IPS DF 19.7 (cell line): ENCODE measurements around the gene TCEA2.

Experiments used
- DNase-seq: peaks from one replicate; pipeline ENCODE4 v3.0.0-alpha.2; 2013; ENCODE audit warnings: low read depth, low spot score

TCEA2 gene

DNA sequence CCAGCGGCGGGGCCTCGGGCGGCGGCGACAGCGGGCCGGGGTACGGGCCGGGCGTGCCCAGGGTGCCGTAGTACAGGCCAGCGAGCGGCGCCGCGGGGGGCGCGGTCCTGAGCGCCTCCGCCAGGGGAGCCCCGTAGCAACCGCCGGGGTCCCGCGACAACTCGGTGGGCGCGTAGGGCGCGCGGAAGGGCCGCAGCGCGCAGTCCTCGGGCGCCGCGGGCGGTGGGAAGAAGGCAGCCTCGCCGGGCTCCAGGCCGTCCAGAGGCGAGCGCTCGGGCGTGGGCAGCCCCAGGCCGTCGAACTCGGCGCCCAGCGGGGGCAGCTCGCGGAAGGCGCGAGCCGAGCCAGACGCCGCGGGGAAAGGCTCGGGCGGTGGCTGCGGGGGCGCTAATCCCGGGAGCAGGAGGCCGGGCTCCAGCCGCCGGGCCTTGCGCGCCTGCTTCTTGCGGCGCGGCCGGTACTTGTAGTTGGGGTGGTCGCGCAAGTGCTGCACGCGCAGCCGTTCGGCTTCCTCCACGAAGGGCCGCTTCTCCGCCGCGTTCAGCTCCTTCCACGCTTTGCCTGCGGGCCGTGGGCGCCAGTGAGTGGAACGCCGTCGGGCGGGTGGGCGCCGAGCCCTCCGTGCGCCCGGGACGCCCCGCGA is 14.5 kb upstream of the TCEA2 start:
- no peak for DNase-seq

DNA sequence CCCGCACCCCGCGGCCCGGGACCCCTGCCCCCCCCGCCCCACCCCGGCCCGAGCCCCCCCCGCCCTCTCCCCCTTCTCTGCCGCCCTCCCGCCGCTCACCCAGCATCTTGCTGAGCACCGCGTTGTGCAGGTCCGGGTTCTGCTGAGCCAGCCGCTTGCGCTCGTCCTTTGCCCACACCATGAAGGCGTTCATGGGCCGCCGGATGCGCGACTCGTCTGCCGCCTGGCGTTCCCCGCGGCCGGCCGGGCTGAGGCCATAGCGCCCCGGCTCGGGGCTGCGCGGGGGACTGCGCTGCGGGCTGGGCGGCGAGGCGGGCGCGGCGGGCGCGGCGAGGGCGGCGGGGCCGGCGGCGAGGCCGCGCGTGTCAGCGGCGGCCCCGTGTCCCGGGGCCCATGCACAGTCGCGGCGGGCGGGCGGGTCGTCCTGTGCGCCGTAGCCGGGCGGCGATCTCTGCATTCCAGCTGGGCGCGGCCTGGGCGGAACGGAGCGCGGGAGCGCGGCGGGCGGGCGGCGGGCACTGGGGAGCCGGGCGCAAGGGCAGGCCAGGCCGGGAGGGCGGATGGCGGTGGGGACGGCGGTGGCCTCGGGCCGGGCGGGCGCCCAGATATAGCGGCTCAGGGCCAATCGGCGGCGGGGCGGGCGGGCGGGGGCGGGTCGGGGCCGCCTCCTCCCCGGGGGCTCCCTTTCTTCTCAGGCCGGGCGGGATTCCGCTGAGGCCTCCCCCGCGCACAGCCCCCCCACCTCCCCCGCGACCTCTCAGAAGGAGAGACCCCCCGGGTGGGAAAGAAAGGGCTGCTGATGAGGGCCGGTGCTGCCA is 13.7 kb upstream of the TCEA2 start, which contains the start of gene SOX18:
Gene SOX18 (minus strand): TSS at position 580 of the 818 bp plus-strand sequence. CDS start 123 bp downstream, at position 457.
- no peak for DNase-seq

DNA sequence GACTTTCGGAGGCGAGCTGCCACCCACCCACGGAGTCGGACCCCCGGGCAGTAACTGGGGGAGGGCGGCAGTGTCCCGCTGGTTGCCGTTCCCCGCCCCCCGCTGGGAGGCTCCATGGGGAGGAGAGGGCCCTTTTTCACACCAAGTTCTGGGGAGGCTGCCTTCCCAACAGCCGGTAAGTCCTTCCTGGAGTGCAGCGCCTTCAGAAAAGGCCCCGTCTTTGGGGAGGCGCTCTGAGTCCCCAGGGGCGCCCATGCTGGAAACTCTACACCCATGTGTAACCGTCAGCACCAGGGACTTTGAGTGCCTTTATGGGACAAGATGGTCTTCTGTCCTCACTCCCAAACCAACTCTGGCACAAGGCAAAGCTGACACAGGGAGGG is 13.1 kb upstream of the TCEA2 start:
- no peak for DNase-seq

DNA sequence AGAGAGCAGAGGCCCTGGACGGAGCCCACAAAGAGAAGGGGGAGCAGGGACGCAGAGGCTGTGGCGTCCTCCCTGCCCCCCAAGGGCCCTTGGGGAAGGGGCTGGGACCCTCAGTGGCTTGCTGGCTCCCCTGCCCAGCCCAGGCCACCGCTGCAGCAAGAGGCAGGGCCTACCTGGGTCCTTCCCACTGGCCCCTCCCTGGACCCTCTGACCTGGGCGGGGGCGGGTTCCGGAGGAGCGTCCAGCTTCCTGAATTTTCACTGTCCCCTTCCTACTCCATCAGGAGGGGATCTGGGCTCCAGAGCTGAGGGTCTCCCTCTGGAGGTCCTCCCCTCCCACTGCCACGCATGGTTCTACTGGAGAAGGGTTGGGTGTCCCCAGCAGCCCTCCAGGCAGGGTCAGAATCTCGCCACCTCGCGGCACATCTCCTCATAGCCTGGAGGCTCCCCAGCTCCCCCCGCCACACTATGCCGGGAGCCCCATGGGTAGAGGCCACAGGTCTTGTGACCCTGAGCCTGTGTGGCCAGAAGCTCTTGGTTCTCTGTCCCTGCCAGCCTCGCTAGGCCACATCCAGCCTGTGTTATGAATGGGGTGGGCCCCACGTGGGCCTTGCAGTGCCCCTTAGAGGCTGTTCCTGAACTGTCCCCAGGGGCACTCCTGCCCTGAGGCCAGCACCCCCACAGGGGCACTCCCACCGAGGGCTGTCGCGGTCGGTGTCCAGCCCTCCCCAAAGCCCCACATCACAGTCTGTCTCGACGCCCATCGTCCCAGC is 12.6 kb upstream of the TCEA2 start:
- DNase-seq = no peak

DNA sequence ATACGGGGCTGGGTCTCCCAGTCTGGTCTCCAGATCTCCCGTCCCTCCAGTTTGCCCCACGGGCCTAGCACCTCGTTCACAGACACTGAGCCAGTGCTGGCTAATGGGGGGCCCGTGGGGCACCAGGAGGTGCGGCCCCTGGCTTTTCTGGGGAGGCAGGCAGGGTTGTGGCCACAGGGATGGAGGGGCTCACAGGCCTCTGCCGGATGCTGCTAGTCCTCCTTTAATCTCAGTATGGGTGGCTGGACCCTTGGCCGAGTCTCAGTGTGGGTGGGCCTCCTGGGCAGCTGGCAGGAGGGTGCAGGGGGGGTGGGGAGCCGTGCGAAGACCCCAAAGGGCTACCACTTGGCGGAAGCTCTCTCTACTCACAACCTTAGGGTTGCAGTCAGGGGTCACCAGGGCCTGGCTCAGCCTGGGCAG is 12.0 kb upstream of the TCEA2 start:
- DNase-seq = no peak

DNA sequence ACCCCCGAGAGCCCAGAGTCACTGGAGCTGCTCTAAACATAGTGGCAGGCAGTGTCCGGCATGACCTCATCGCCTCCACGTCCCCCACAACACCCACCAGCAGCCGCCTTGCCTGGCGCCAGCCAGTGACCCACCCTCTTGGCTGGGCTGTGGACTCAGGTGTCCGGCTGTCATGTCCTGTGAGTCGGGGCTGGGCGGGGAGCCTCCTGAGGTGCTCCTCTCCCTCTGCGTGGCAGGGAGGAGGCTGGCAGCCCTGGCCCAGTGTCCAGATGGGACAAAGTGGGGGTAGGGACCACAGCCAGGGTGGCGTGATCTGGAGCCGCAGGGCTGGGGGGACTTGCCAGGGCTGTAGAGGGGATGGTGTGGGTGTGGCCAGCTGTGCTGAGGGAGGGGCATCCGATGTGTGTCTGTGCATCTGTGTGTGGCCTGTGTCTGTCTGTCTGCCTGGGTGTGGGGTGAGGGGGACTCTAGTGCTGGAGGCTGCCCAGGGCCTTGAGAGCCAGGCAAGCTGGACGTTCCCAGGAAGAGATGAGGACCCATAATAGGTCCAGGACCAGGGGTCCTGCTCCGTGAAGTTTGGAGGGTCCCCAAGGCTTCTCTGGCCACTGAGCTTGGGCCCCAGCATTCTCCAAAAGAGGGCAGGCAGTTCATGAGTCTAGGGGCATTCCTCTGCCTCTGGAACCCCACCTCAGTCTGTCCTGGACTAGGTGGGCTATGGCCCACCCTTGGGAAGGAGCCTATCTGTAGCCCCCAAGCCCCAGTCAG is 11.3 kb upstream of the TCEA2 start:
- DNase-seq = no peak

DNA sequence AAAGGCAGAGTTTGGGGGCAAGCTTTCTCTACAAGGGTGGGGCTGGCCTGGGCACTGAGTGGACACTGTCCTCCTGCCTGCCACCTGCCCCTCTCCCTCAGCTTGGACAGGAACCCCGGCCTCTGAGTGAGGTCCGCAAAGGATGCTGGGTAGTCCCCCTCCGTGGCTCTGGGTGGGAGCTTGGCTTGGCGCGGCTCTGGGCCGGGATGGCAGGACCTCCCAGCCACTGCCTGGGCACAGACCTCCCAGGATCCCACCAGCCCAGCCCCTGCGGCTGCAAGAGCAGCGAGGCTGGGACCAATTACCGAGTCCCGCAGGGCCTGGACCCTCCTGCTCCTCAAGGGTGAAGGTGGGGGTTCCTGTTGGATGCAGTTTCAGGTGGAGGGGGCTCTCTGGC is 10.7 kb upstream of the TCEA2 start:
- no peak for DNase-seq

DNA sequence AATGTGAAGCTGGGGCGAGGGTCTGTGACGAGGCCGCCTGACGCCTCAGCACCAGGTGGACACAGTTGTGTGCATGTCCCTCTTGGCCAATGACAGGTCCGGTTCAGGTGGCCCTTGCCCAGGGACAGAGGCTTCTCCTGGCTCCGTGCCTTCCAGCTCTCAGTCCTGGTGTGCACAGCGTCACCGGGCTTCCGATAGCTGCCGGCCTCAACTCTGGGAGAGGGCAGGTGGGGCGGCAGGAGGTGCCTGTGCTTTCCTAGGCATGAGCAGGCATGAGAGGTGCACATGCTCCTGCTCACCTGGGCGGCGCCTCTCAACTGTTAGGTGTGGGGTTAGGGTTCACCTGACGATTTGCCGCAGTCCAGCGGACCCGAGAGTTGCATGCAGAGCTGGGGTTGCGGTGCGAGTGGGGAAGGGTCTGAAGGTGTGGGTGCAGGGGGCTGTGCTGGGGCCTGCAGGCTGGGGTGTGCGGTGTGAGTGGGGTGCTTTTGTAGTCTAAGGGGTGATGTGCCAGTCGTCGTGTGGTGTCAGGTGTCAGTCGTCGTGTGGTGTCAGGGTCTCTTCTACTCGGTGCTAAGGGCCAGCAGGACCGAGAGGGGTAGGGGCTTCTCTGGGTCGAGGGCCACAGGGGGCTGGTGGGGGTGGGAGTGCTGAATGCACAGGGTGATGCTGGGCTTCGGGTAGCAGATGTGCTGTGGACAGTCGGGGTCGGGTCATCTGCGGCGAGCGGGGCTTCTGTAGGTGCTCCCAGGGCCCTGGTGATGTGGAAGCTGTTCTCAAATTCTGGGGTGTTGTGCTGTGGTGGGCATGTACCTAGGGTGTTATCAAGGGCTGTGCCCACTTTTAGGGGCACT is 9.8 kb upstream of the TCEA2 start:
- DNase-seq = no peak

DNA sequence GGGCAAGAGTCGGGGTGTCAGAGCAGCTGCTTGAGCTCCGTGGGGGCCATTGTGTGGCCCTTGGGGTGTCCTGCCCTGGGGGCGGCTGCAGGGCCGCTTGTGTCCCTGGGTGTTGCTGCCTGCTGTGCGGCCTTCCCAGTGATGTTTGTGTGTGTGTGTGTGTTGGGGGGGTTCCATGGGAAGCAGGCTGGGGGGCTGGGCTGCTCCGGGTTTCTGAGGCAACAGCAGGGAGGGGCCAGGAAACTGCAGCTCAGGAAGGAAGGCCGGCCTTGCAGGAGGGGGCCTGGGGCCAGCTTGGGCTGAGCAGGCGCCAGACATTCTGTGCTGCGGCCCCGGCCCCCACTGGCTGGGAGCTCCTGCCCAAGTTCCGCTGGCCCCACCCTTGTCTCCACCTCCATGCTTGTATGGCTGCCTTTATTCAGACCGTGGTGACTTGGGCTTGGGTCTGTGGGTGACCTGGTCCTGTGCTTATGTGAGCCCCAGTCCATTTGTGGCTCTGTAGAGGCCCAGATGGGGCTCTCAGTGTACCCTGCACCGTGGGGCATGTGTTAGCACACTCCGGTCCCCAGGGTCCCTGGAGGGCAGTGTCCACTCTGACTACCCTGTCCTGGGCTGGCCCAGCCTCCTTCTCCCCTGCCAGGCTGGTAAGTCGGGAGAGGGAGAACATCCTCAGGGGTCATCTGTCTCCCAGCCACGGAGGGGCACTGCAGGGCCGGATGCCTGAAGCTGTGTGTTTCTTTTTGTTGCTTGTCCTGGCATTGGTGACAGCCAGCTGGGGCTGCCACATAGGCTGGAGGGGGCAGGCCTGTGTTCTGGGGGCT is 8.9 kb upstream of the TCEA2 start:
- DNase-seq = no peak

DNA sequence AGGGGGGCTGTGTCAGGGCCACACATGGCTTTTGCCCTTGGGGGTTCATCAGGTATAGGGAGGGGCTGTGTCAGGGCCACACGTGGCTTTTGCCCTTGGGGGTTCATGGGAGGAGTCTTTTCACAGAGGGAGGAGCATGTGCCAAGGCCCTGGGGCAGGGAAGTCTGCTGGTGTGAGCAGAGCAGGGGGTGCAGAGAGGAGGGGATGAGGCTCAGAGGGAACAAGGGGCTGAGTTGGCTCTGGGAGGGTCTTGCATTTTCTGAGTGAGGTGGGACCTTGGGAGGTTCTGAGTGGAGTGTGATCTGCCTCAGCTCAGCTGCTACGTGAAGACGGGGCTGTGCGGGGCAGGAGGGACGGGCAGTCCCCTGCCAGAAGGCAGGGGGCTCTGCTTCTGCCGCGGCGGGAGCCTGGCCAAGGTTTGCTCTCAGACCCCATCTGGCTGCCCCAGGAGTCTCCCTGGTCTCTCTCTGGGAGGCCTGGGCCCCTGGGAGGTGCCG is 7.6 kb upstream of the TCEA2 start:
- DNase-seq = no peak

DNA sequence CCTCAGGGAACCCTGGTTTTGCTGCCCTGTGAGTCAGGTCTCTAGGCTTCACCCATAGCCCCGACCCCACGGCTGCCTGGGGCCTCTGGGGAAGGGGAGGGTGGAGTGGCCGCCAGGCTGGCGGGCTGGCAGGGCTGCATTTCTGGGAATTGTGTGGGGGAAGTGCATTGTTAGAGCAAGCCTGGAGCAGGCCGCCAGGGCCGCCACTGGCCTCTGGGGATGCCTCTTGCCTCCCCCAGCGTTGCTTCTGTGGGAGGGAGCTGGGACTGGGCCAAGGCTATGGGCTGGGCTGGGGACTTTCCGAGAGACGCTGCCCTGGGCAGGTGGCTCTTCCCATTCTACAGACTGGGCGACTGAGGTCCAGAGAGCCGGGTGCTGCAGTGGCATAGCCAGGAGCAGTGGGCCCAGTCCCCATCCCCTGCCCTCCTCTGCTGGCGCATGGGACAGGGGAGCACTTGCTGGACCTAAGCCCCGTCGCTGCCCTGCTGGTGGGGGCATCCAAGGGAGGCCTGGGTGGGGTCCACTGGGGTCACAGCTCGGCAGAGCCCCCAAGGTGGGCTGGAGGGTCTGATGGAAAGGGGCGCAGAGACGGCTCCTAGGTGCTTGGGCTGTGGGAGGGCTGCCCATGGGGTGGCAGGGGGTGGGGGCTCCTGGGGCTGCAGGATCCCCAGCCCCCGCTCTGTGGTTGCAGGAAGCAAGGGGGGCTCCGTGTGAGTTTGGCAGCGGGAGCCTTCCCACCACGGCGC is 6.9 kb upstream of the TCEA2 start:
- DNase-seq = no peak

DNA sequence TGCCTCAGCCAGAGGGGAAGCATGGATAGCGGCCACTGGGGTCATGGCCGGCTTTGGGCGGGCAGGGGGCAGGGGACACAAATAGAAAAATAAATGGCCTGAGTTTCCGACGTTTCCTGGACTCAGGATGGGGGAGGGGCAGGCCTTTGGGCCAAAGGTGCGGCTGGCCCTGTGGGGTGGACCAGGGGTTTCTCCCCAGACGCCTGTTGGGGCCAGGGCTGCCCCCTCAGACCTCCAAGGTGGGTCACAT is 6.4 kb upstream of the TCEA2 start:
- no peak for DNase-seq

DNA sequence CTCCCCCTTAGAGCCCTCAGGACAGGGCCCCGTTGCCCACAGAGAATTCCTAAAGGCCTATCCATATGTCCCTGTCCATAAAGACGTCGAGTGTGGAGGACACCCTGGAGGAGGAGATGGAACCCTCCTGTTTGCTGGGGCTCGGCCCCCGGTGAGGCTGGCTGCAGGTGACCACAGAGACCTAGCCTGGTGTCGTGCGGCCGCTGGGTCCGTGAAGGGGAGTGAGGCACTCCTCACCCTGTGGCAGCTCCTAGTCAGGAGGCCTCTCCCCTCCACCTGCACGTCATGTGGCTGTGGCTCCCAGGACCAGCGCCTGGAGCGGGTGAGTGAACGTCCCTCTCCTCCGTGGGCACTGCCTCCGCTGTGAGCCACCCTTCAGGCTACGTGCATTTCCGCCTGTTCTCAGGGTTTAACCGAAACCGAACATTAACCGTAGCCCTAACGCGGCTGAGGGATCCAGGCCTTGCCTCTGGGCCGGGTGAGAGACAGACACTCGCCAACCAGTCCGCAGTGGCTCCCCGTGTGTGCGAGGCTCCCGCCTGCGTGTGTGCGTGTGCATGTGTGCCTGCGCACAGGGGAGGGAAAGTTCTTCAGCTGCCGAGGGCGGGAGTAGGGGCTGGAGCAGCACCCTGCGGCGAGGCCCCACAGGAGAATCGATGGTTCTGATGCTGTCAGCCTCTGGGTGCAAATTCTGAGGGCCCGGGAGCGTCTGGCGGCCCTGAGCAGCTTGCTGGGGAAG is 5.9 kb upstream of the TCEA2 start:
- DNase-seq = no peak

DNA sequence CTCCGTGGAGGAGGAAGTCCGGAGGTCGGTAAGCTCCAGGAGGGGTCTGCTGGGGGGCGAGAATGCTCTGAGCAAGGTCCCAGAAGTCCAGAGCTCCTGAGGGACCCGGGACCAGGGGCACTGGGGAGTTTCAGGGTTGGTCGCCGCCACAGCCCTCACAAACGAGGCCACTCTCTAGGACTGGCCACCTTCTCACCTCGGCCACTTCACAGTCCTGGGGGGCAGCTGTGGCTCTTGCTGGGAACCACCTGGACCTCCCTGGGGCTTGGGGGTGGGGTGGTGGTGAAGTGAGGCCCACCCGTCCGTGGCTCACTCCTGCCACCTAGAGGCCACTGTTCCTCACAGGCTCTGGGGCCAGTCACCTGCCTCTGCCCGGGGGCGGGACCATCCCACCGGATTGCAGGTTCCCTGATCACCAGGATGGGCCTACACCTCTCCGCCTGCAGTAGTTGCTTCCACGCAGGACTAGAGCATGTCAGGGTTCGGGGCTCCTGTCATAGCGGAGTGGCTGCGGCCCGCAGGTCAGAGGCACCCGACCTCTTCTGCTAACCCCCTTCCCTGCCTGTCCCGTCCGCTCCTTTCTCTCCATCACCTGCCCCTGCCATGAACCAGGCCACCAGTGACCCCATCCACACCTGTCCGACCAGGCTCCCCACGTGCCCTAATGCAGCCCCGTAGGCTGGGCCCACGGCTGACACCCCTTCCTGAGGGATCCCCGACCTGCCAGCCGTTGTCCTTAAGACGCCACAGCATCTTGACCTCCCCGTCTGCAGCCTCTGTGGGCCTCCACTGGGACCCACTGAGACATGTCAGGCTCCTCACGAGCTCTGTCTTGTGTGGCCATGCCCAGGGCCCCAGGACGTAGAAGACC is 5.1 kb upstream of the TCEA2 start:
- DNase-seq = no peak

DNA sequence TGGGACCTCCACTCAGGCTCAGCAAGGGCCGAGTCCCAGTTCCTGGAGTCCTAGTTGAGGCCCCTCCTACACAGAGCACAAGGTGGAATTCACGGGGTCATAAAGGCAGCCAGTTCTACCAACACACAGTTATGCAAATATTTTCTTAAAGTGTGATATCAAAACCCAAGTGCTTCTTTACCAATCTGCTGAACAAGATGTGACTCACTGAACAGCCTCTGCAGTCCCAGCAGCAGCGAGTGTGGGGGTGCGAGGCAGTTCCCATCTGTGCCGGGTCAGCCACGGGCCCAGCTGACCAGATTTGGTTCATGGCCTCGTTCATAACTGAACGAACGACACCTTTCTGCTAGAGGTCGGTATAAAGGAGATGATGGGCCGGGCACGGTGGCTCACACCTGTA is 4.5 kb upstream of the TCEA2 start:
- no peak for DNase-seq

DNA sequence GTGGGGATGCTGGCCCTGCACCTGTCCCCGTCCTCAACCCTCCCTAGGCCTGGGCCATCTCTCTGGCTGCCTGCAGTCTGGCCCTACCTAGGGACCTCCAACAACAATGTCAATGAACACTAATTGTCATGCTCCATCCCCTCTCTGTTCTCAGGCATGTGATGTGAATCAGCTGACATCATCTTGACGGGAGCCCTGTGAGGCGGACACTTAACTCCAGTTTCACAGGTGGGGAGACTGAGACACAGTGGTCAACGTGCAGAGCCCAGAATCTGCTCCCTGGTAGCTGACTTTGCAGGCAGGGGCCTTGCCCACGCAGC is 762 bp upstream of the TCEA2 start:
- DNase-seq = no peak

DNA sequence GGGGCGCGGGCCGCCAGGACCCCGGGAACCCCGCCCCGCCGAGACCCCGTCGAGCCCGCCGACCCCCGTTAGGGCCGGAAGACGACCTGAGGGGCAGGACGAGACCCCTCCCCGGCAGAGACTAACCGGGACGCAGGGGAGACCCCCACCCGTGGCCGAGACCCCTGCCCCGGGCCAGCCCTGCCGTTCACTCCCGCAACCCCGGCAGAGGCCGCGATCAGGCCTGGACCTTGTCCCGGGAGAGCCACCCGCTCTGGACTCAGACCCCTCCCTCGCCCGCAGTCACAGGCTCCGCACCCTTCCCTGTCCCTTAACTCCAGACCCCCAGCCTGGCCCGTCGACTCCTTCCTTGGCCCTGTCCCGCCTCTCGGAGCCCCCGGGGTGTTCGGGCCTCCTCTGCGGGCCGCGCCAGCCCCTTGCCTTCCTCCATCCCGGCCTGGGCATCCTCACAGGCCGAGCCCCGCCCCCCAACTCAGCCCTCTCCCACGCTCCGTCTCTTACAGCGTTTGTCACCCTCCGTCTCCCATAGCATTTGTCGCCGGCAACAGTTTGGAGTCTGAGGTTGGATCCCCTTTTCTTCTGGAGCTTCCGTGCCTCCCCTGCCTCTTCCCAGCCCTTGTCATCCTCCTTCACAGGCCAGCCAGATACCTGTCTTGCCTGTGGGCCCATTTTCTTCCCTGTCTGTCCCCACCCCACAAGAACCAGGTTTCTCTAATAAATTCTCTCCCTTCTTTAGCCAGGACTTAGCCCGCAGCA is 569 bp downstream of the TCEA2 start:
- no peak for DNase-seq
